Stimulated activated CD4-positive, alpha-beta T cell treated with anti-CD3 and anti-CD28 coated beads, TNF-alpha, amount 100 ng/mL, for 4 hours (primary cell): ENCODE measurements around the gene PPIB.
"Not testable (repeated sequence)": the region's sequence is repeated elsewhere in the genome, so short reads cannot be mapped to it uniquely, and the experiment has no call there.

Experiments used
- DNase-seq, 3 experiments: peaks; one replicate each; pipeline ENCODE4 v3.0.0-alpha.2; 2020; ENCODE audit warnings: low read depth in 3 of 3

Gene PPIB

GRCh38 chr15:64141798-64142512 is 20.9 kb downstream of the PPIB start:
- no peak for DNase-seq

- no peak for DNase-seq
These were observed 24.4 kb downstream of the PPIB start for GRCh38 chr15:64138331-64138941.

GRCh38 chr15:64137226-64137833 is 25.5 kb downstream of the PPIB start:
- no peak for DNase-seq

- no peak for DNase-seq
These were observed 26.5 kb downstream of the PPIB start for GRCh38 chr15:64136347-64136746.

GRCh38 chr15:64134345-64134829 is 28.4 kb downstream of the PPIB start:
- DNase-seq = no peak

GRCh38 chr15:64133623-64134344 is 29.0 kb downstream of the PPIB start:
- DNase-seq = no peak

- DNase-seq = no peak
These were observed 30.6 kb downstream of the PPIB start for GRCh38 chr15:64132217-64132616.

GRCh38 chr15:64131547-64131946 is 31.3 kb downstream of the PPIB start:
- DNase-seq = no peak

GRCh38 chr15:64130159-64130558 is 32.7 kb downstream of the PPIB start:
- no peak for DNase-seq

- no peak for DNase-seq
These were observed 35.1 kb downstream of the PPIB start for GRCh38 chr15:64127521-64128270.

- DNase-seq = no peak
These were observed 36.8 kb downstream of the PPIB start for GRCh38 chr15:64125978-64126377.

- DNase-seq = no peak
These were observed 39.9 kb downstream of the PPIB start for GRCh38 chr15:64122936-64123351.

GRCh38 chr15:64122444-64122843 is 40.4 kb downstream of the PPIB start:
- no peak for DNase-seq

GRCh38 chr15:64121614-64122013 is 41.2 kb downstream of the PPIB start:
- no peak for DNase-seq

- not testable (repeated sequence) for DNase-seq
These were observed 42.5 kb downstream of the PPIB start for GRCh38 chr15:64120322-64120721.

- no peak for DNase-seq
These were observed 44.9 kb downstream of the PPIB start for GRCh38 chr15:64117759-64118487.

- DNase-seq = no peak
These were observed 49.9 kb downstream of the PPIB start for GRCh38 chr15:64112904-64113303.

GRCh38 chr15:64112073-64112772 is 50.6 kb downstream of the PPIB start:
- no peak for DNase-seq

- no peak for DNase-seq
These were observed 51.2 kb downstream of the PPIB start for GRCh38 chr15:64111679-64112050.

- DNase-seq = no peak
These were observed 51.7 kb downstream of the PPIB start for GRCh38 chr15:64110950-64111678.
